GM18867 (cell line): ENCODE results near the gene CD244.

ENCODE experiments used
- ATAC-seq: cut with Tn5 transposase; IDR thresholded peaks from one replicate; pipeline ENCODE4 v1.9.1; 2021; ENCODE audit warnings: mild to moderate bottlenecking, moderate library complexity; ENCODE audit not compliant: unreplicated experiment

Gene CD244

DNA sequence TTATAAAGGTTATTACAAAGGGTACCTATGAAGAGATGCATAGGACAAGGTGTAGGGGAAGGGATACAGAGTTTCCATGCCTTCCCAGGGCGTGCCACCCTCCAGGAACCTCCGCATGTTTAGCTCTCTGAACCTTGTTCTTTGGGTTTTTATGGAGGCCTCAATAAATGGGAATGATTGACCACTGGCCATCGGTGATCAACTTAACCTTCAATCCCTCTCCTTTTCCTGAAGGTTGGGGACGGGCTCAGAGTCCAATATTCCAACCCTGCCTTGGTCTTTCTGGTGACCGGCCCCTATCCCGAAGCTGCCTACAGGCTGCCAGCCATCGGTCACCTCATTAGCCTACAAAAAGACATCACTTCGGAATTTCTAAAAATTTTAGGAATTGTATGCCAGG lies 11.7 kb downstream of the CD244 start:
- no peak for ATAC-seq

DNA sequence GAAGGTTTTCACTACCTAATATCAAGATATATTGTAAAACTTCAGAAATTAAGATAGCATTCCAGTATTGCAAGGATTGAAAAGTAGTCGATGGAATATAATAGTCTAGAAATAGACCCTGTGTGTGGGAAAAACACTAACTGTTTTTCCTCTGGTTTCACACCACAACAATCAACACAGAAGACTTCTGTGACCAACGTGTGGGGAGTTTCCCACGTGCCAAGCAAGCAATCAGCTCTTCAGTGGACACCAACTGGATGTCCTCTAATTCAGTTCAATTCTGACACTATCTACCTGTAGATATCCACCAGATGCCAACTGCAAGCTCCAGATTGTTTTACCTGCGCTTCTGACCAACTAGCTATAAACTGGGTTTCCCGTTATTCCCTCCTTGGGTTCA lies 12.1 kb downstream of the CD244 start:
- no peak for ATAC-seq

DNA sequence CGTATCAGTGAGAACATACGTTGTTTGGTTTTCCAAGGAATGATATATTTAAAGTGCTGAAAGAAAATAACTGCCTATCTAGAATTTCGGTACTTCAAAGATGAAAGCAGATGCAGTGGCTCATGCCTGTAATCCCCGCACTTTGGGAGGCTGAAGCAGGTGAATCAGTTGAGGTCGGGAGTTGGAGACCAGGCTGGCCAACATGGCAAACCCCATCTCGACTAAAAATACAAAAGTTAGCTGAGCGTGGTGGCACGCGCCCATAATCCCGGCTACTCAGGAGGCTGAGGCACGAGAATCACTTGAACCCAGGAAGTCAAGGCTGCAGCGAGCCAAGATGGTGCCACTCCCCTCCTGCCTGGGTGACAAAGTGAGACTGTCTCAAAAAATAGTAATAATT lies 16.4 kb downstream of the CD244 start:
- no peak for ATAC-seq

DNA sequence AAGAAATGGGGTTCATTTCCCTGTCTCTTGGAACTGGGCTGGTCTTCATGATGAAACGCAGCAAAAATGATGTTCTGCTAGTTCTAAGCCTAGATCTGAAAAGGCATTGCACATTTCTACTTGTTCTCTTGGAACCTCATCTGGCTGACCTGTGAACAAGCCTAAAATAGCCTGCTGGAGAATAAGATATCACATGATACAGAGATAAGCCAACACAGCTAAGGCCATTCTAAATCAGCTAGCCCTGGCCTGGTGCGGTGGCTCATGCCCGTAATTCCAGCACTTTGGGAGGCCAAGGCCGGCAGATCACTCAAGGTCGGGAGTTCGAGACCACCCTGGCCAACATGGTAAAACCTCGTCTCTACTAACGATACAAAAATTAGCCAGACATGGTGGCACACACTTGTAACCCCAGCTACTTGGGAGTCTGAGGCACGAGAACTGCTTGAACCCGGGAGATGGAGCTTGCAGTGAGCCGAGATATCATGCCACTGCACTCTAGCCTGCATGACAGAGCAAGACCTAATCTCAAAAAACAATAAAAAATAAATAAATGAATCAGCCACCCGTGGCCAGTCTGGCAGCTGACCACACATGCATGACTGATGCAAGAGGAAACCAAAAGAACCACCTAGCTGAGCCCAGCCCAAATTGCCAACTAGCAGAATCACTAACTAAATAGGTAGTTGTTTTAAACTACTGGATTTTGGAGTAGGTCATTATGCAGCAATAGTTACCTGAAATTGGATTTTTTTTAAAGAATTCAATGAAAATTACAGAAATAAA lies 18.0 kb downstream of the CD244 start:
- no peak for ATAC-seq

DNA sequence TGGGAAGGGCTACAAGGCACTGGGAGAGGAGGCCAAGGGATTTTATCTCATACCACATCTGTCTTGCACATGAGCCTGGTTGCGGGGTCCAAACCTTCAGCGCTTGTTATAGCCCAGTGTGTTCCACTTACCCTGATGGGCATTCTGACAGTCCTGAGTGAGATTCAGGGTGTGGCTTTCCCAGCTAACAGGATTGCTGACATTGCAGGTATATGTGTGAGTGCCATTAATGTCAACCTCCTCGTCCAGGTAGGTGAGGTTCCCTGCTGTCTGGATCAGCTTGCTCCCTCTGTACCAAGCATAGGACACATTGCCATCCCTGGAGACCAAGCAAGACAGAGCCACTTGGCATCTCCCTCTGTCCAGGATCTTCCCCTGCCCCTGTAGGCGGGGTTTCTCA lies 21.6 kb downstream of the CD244 start:
- no peak for ATAC-seq

DNA sequence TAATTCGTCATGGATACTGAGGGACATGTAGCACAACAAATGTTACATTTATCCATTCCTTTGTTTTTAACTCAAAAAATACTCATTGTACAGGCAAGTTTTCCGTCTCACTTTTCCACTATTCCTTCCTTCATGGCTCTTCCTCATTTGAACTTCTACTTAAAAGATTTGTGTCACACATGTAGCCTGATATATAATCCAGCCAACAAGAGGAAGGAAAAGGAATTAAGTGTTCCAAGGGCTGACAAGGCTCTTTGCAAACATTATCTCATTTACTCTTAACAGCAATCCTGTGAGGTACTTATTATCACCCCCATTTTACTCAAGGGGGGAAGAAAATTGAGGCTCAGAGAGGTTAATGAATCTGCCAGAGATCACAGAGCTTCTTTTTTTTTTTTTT lies 22.9 kb downstream of the CD244 start:
- no peak for ATAC-seq

DNA sequence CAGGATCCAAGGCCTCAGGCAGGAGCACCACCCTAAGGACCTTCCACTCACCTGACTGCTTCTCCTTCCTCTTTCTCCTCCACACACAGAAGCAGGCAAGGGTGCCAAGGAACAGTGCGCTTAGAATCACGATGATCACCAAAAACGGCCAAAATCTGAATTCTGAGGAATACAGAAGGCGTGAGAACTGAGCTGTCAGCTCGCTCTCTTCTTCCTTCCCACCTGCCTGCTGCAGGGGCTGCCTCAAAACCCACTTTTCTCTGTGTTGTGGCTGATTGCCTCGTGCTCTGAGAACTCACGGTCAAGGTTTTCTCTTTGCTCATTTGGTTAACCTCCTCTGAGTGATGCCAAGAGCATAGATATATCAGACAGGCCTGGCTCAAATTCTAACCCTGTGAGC lies 23.8 kb downstream of the CD244 start:
- ATAC-seq: no peak

DNA sequence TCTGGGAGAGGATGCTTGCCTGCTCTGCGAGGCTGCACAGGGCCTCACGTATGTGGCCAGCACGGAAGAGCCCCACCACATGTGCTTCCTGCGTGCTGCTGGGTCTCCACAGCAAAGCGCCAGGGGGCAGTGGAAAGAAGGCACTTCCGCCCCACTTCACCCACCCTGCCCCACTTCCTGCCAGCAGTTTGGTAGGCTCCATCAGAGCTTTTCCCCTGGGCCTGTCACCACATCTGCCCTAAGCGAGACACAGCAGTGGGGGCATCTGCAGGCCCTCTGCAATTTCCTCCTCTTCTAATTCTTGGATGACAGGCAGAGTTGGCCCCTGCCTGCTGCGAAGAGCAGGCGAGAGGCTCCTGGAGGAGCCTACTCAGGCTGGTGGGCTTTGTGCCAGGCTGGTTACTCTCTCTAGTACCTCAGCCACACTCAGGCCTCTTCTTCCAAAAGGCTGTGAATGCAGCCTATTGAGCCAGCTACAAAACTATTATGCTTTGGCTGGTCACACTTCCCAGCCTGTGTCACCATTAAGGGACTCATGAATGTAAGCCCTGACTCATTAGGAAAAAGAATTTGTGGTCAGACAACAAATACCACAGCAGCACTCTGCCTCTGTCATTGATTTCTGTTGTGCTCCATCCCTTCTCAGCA lies 25.0 kb downstream of the CD244 start:
- peak; percentile 84 for ATAC-seq

DNA sequence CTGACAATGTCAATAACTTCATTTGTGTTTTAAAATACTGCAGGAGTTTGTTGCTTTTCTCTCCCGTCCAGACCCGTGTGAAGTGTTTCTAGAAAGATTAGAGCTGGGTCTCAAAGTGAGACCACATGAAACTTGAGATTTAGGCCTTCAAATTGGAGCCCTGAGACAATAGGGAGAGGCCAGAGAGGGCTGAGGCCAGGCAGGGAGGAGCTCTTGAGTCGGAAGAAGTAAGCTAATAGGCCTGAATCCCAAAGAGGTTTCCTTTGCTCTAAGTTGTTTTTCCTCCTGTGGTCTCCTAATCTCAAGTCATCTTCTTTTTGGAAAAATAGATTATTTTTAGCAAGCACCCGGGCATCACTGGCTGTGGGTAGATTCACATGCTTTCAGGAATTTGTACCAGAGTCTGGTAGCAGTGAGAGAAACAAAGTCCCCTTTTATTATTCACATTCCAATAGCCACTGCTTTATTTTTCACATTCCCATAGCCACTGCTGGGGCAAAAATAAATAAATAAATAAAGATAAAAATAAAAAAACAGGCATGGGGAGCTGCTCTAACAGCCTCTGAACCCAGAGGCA lies 25.6 kb downstream of the CD244 start:
- no peak for ATAC-seq

DNA sequence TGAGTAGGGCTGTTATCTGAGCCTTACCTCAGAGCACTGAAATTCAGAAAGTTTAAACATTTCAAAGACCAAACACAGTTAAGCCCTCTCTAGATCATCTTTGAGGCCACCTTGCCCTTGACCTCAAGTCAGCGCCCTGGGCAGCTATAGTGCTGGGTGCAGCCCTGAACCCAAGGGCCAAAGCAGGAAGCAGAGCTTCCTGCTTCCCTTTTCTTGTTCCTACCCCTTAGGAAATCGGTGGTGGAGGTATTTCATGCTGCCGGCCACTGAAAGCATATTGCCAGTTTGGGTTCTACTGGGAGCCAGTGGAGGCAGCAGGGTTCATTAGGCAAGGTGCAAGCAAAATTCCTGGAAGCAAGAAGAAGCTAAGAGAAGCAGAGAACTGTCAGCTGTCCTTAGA lies 26.1 kb downstream of the CD244 start:
- ATAC-seq: no peak

DNA sequence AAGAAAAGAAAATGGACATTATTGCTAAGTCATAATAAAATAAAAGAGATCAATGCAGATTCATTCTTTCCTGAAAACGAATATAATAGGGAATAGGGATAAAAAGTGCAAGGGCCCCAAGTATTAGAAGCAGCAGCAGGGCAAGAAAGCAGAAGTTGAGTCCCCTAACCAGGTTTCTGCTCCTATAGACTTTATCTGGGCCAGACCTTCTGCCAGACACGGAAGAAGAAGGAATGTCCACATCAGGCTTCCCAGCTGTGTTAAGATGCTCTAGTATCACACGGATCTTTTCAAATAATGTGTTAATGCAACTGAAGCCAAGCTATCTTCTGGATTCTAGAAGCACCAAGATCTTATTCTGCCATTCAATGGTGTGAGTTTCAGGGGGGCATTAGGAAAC lies 26.9 kb downstream of the CD244 start:
- ATAC-seq: no peak

DNA sequence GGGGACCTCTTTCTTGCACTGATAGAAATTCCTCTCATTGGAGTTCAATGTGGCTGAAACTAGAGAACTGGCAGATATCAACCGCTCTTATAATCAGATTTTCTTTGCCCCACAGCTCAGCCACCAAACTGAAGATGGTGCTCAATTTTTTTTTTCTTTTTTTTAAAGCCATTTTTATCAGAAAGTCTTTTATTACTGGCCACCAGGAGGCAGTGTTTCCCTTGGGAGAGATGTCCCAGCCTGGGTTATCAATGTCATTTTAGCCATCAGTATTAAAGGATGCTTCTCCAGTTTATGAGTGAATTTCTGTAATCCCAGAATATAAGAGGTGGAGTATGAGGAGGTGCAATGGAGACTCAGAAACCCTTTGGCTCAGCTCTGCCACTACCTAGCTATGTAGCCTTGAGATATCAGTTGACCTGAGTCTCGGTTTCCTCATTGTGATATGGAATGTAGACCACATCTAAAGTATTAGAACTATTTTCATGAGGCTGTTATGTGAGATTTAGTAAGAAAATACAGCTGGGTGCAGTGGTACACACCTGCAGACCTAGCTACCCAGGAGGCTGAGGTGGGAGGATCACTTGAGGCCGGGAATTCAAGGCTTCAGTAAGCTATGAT lies 27.6 kb downstream of the CD244 start:
- ATAC-seq: no peak

DNA sequence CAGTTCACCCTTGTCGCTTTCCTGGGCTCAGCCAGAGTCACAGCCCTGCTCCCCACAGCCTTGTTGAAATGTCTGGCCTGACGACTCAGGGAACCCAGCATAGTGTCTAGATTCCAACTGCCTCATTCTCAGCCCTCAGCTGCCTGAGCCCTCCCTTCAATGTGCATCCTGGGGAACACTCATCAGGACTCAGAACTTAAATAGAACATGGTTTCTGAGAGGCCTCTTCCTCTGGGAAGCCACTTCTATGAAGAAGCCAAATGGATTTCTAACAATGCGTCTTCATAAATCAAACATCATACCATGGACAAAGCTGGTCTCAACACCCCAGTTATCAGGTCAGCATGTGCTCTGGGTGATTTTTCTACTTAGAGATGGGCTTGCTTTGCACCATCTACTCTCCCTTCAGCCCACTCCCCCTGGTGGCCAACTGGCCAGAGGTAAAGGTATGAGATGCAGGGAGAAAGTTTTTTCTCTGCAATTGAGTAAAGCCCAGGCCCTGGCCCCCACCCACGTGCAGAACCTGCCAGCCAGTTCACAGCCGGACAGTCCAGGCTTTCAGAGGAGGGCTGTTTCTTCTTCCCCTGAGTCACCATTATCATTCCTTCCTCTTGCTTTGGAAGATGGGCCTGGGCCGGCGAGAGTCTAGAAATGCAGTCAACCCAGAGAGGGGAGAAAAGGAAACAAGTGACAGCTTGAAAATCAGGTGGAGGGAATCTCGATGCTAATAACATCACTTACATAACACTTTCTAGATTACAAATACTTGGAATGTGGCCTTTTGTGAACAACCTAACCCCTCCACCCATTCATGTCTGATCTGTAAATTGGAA lies 32.1 kb downstream of the CD244 start:
- no peak for ATAC-seq

DNA sequence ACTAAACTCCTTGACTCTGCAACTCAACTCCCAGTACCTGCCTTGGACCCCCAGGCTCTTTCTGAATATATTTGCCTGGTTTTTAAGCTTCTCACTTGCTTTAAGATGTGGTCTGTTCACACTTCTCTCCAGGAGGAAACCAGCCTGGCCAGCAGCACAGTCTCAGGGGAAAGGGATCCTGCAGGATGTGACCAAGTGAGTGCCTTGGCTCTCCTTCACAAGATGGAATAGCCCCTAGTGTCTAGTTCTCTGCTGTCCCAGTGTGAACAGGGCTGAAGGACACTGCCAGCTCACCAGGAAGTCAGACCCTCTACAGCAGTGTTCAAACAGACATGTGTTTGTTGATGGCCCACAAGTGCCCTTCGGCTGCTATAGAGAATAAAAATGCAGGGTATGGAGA lies 32.9 kb downstream of the CD244 start:
- no peak for ATAC-seq

DNA sequence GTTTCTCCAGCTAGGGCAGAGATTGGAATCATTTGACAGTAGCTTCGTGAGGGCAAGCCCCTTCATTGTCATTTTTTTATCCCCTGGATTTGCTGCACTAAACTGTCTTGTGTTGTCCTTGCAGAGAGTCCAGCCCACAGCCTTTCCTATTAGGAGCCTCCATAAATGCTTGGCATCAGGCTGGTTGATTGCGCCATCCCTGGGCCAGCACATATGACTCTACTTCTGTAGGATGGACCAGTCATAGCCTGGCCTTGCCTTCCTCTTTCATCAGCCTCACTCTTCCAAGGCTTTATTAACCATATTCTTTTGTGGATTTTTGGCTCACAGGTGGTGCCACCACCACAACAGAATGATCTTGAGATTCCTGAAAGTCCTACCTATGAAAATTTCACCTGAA lies 35.3 kb downstream of the CD244 start:
- no peak for ATAC-seq

DNA sequence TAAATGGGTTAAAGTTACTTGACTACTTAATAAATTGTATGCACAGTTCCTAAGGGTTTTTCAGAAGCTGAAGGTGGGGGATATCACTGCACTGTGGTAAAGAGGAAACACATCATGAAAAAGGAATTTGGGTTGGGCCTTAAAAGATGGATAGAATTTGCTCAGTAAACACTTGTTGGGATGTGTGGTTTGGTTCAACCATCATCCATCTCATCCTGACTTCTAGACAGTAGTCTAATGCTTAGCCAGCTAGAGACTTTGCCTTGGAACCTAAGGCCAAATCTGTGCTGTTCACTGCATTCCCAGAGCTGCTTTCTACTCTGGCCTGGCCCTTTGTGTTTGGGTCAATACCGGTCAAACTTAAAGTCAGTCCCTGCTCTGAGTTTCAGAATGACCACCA lies 36.1 kb downstream of the CD244 start:
- no peak for ATAC-seq

DNA sequence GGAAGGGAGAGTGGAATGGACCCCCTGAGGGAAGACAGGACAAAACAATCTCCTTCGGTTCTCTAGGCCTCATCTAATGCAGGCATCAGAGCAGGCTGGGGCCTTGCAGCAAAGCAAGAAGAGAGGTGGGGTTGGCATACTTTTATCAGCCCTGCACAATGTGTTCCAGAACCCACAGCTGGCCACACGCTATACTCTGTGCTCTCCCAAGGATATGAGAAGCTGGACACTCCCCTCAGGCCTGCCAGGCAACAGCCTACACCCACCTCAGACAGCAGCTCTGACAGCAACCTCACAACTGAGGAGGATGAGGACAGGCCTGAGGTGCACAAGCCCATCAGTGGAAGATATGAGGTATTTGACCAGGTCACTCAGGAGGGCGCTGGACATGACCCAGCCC lies 39.4 kb downstream of the CD244 start:
- no peak for ATAC-seq

DNA sequence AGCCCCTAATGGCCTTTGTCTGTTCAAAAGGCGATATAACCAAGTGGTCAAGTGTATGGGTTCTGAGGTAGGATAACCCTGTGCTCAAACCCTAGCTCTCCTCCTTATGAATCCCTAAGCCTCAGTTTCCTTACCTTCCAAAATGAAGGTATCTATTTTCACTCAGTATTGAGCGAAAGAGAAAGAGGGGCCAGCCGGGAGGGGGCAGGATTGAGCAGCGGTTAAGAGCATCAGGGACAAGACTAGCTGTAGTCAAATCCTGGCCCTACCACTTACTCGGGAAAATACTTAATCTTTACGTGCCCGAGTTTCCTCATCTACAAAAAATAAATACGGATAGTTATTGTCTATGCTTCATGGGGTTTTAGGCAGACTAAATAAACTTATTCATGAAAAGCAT lies 41.1 kb downstream of the CD244 start:
- ATAC-seq: no peak

DNA sequence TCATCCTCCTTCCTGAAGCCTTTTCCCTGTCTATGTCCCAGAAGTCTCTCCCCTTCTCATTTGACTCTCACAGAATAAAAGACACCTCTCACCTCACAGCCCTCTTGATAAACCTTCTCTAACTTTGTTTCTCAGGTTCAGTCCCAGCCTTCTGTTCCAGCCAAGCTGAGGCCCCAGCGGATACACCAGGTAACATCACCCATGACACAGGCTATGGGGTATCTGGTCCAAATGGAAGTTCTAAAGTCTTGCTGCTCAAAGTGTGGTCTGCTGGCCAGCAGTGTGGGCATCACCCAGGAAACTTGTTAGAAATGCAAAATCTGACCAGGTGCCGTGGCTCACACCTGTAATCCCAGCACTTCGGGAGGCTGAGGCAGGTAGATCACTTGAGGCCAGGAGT lies 43.5 kb downstream of the CD244 start:
- ATAC-seq: no peak

DNA sequence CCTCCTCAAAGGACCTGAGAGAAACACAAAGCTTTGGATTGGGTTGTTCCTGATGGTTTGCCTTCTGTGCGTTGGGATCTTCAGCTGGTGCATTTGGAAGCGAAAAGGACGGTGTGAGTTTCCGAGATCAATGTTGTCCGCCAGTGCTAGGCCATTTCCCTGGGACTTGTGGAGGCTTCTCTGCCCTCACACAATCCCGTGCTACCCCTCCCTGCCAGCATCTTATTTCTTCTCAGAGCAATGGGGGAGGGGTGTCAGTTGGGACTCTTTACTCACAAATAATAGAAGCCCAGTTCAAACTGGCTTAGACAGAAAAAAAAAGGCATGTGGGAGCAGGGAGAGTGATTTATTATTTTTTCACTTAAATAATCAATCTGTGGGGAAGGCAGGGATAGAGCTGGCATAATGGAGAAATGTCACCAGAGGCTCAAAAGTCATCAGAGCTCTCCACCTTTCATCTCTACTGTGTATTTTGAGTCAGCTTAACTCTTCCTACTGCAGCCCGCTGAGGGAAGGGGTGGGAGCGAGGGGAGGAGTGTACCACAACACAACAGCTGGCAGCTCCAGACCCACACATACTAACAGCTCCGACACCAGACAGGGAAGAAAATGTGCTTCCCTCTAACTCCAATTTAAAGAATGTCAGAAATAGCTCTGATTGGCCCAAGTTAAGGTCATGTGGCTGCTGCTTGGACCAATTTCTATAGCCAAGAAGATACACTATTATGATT lies 44.3 kb downstream of the CD244 start:
- no peak for ATAC-seq
